ENCODE results near the gene TXLNB. TPM values are rescaled to one million over a fixed set of nuclear protein-coding genes. Genes with fewer than 3 reads are reported as not detected.
A peak's percentile ranks its signal among the peaks of the same experiment; 100 is the strongest.
"Not testable (repeated sequence)": the region's sequence is repeated elsewhere in the genome, so short reads cannot be mapped to it uniquely, and the experiment has no call there.

TXLNB gene
- polyA plus RNA-seq, 1 of the 3 experiments (the other 2 are of a cell fraction) = 0.12 TPM

GRCh38 chr6:139219271-139219729 lies 72.5 kb downstream of the TXLNB start:
- no peak overlapping the region; a peak in 1 of 4 replicates for H3K27ac ChIP-seq (ENCODE audit: low read depth in 2 of 2, low read length in 1 of 2)
- TF ChIP-seq USF2 (IDR thresholded peaks at IDR 0.05; ENCODE audit: borderline replicate concordance, low read depth, low read length) = no peak
- TF ChIP-seq NFIC (IDR thresholded peaks at IDR 0.05; ENCODE audit: borderline replicate concordance) = no peak
- peak; percentile 66 for TF ChIP-seq CTCF (IDR thresholded peaks at IDR 0.05)
- TF ChIP-seq IRF3 (IDR thresholded peaks at IDR 0.05; ENCODE audit: low read depth, low read length) = no peak
- no peak for TF ChIP-seq NRF1 (IDR thresholded peaks at IDR 0.05; ENCODE audit: low read depth, low read length)
- no peak for TF ChIP-seq YY1 (IDR thresholded peaks at IDR 0.05; ENCODE audit: low read depth)
- TF ChIP-seq POLR2AphosphoS5 (IDR thresholded peaks at IDR 0.05; ENCODE audit: low read depth, low read length) = no peak
- no peak for TF ChIP-seq USF1 (IDR thresholded peaks at IDR 0.05; ENCODE audit: borderline replicate concordance, low read depth)
- TF ChIP-seq MAX (IDR thresholded peaks at IDR 0.05; ENCODE audit: low read depth) = no peak
- peak; percentile 76 for TF ChIP-seq RAD21 (IDR thresholded peaks at IDR 0.05; ENCODE audit: low read length)
- TF ChIP-seq SMC3 (IDR thresholded peaks at IDR 0.05; ENCODE audit: low read depth, low read length) = peak; percentile 69
- TF ChIP-seq JUND (IDR thresholded peaks at IDR 0.05) = no peak
- no peak for TF ChIP-seq RCOR1 (IDR thresholded peaks at IDR 0.05; ENCODE audit: low read length)
- TF ChIP-seq FOXM1 (IDR thresholded peaks at IDR 0.05; ENCODE audit: low read depth) = no peak
- TF ChIP-seq CHD2 (IDR thresholded peaks at IDR 0.05; ENCODE audit: low read length, partially characterized antibody) = no peak
- H3K9ac ChIP-seq = no peak overlapping the region
- H3K36me3 ChIP-seq (replicated peaks in 1 of 2; ENCODE audit: control insufficient read depth in 1 of 2, insufficient read depth in 2 of 2, low read length in 1 of 2) = no peaks in the 10 kb centered on the region
- ChIA-PET POLR2A (no interaction called here), CTCF (interaction anchor here (0.6 to 1.5 kb wide), 18 partner anchors 8 to 1223 kb away, joined by 3 to 9 read pairs (median 4); no protein-coding TSS in a partner anchor)
- H3K4me1 ChIP-seq (ENCODE audit: control insufficient read depth in 1 of 2, insufficient read depth in 2 of 2, low read depth in 1 of 2, low read length in 1 of 2) = peaks cover 0 to 2% of the 10 kb centered on the region in 2 experiments; a peak in 2 of 4 replicates
- H3K27me3 ChIP-seq (ENCODE audit: insufficient read depth) = no peaks in the 10 kb centered on the region
- no peak overlapping the region for H3K4me2 ChIP-seq
- DNase-seq = peak; percentile 47
- no peaks in the 10 kb centered on the region for H3K9me2 ChIP-seq
- no peaks in the 10 kb centered on the region for H4K20me1 ChIP-seq (ENCODE audit: insufficient read depth)
- no peaks in the 10 kb centered on the region for H3F3A ChIP-seq (replicated peaks; ENCODE audit: insufficient read depth)
- no peaks in the 10 kb centered on the region for H3K79me2 ChIP-seq (ENCODE audit: insufficient read depth)
- H2AFZ ChIP-seq (ENCODE audit: low read depth) = peak overlapping the region; percentile 46; the same call in 1 of the 2 replicates
- H3K9me3 ChIP-seq = no peaks in the 10 kb centered on the region
- 17% methylated on average over 6 of the region's 7 CpGs for WGBS (ENCODE audit: low lambda C conversion rate)
- peak overlapping the region in 1 of 2 experiments; percentile 16; a peak in 2 of 4 replicates for H3K4me3 ChIP-seq (ENCODE audit: low read depth in 2 of 2, low read length in 1 of 2)

GRCh38 chr6:139212460-139212859 lies 79.3 kb downstream of the TXLNB start:
- H3K9me3 ChIP-seq; H3K9me2 ChIP-seq; H3K9ac ChIP-seq; H2AFZ ChIP-seq (ENCODE audit: low read depth); H3K4me2 ChIP-seq; H3K27me3 ChIP-seq (ENCODE audit: insufficient read depth); DNase-seq; H4K20me1 ChIP-seq (ENCODE audit: insufficient read depth); H3K4me1 ChIP-seq (ENCODE audit: control insufficient read depth in 1 of 2, insufficient read depth in 2 of 2, low read depth in 1 of 2, low read length in 1 of 2); CTCF ChIA-PET; H3K36me3 ChIP-seq (replicated peaks in 1 of 2; ENCODE audit: control insufficient read depth in 1 of 2, insufficient read depth in 2 of 2, low read length in 1 of 2); H3K27ac ChIP-seq (ENCODE audit: low read depth in 2 of 2, low read length in 1 of 2); H3K79me2 ChIP-seq (ENCODE audit: insufficient read depth); H3K4me3 ChIP-seq (ENCODE audit: low read depth in 2 of 2, low read length in 1 of 2); POLR2A ChIA-PET; H3F3A ChIP-seq (replicated peaks; ENCODE audit: insufficient read depth): not testable (repeated sequence)
- WGBS (ENCODE audit: low lambda C conversion rate) = 17% methylated on average over 1 of the region's 2 CpGs

- 87% methylated on average over 8 of the region's 10 CpGs for WGBS (ENCODE audit: low lambda C conversion rate)
- H3K36me3 ChIP-seq (replicated peaks in 1 of 2; ENCODE audit: control insufficient read depth in 1 of 2, insufficient read depth in 2 of 2, low read length in 1 of 2); H4K20me1 ChIP-seq (ENCODE audit: insufficient read depth); H2AFZ ChIP-seq (ENCODE audit: low read depth); H3K4me2 ChIP-seq; H3K4me3 ChIP-seq (ENCODE audit: low read depth in 2 of 2, low read length in 1 of 2); H3K9me3 ChIP-seq; H3K9ac ChIP-seq; POLR2A ChIA-PET; H3F3A ChIP-seq (replicated peaks; ENCODE audit: insufficient read depth); H3K9me2 ChIP-seq; H3K79me2 ChIP-seq (ENCODE audit: insufficient read depth); H3K4me1 ChIP-seq (ENCODE audit: control insufficient read depth in 1 of 2, insufficient read depth in 2 of 2, low read depth in 1 of 2, low read length in 1 of 2); DNase-seq; H3K27ac ChIP-seq (ENCODE audit: low read depth in 2 of 2, low read length in 1 of 2); H3K27me3 ChIP-seq (ENCODE audit: insufficient read depth): not testable (repeated sequence)
- CTCF ChIA-PET = interaction anchor here (1.2 kb wide), 1 partner anchor 8 kb away, joined by 4 read pairs; no protein-coding TSS in a partner anchor
Observed at GRCh38 chr6:139210766-139211165, 81.0 kb downstream of the TXLNB start.
